Measurements from ENCODE around the gene MKKS.

MKKS gene

GRCh38 chr20:10357061-10357708 is 76.8 kb downstream of the MKKS start:
- no peak overlapping the region for H3K4me3 Mint-ChIP-seq
- no peak for DNase-seq
- H3K27ac Mint-ChIP-seq: no peak overlapping the region
- peaks cover 14% of the 10 kb centered on the region for H3K4me1 Mint-ChIP-seq (ENCODE audit: low read depth)
- H3K27me3 Mint-ChIP-seq: peaks cover 7% of the 10 kb centered on the region
- H3K9me3 Mint-ChIP-seq: peaks cover 2% of the 10 kb centered on the region
- no peaks in the 10 kb centered on the region for H3K36me3 Mint-ChIP-seq (ENCODE audit: low read depth)

- DNase-seq: no peak
- Mint-ChIP-seq H3K36me3 (ENCODE audit: low read depth) (no peaks in the 10 kb centered on the region), H3K4me1 (ENCODE audit: low read depth) (peaks cover 18% of the 10 kb centered on the region), H3K9me3 (peaks cover 2% of the 10 kb centered on the region), H3K4me3 (no peak overlapping the region), H3K27ac (no peak overlapping the region), H3K27me3 (peaks cover 7% of the 10 kb centered on the region)
Measured at GRCh38 chr20:10356628-10357027, 77.4 kb downstream of the MKKS start.

- peaks cover 34% of the 10 kb centered on the region for H3K4me1 Mint-ChIP-seq (ENCODE audit: low read depth)
- DNase-seq: no peak
Measured at GRCh38 chr20:10352934-10353824, 80.8 kb downstream of the MKKS start.

More at GRCh38 chr20:10352934-10353824, 80.8 kb downstream of the MKKS start:
- peaks cover 2% of the 10 kb centered on the region for H3K9me3 Mint-ChIP-seq
- no peaks in the 10 kb centered on the region for H3K36me3 Mint-ChIP-seq (ENCODE audit: low read depth)
- H3K27me3 Mint-ChIP-seq: peaks cover 4% of the 10 kb centered on the region
- no peak overlapping the region for H3K4me3 Mint-ChIP-seq
- no peak overlapping the region for H3K27ac Mint-ChIP-seq
